A673 (cell line): Measurements from ENCODE around the gene CDKAL1. TPM values are rescaled to one million over a fixed set of nuclear protein-coding genes. Genes with fewer than 3 reads are reported as not detected.
"Not testable (repeated sequence)": the region's sequence is repeated elsewhere in the genome, so short reads cannot be mapped to it uniquely, and the experiment has no call there.

Experiments
- BruUV-seq: library from RNA; stranded (reverse); fragments of 400-500 nt; replicated peaks from 2 replicates; lab custom pipeline; 2021; lab: Mats Ljungman, UMichigan
- CTCF ChIA-PET: fragments of 300-600 bp; sonication (Branson Sonifier 250); formaldehyde crosslinking; loops from one replicate; lab custom pipeline; 2022; ENCODE audit warnings: antibody characterized with exemption; lab: Charles Lee
- POLR2A ChIA-PET: fragments of 300-600 bp; sonication (Branson Sonifier 250); formaldehyde crosslinking; loops from one replicate; lab custom pipeline; 2022; ENCODE audit warnings: antibody characterized with exemption; ENCODE audit not compliant: low non-redundant PET; lab: Charles Lee
- DNase-seq: peaks from one replicate; pipeline ENCODE4 v3.0.0-alpha.2; 2015; ENCODE audit warnings: low spot score
- H3K27ac ChIP-seq: fragments of 200-600 bp; sonication (generic); 2 replicates; pipeline ENCODE4 v1.5.1; 2016; ENCODE audit warnings: mixed run types, low read depth, mild to moderate bottlenecking, mixed read lengths, antibody characterized with exemption, low read length; ENCODE audit not compliant: poor library complexity, severe bottlenecking
- H3K27me3 ChIP-seq: fragments of 200-600 bp; sonication (generic); replicated peaks from 2 replicates; pipeline ENCODE4 v1.6.1; 2017; ENCODE audit warnings: mixed run types, low read depth, mild to moderate bottlenecking, mixed read lengths, antibody characterized with exemption, low read length; ENCODE audit not compliant: insufficient read depth, poor library complexity
- H3K36me3 ChIP-seq: fragments of 200-600 bp; sonication (generic); 2 replicates; pipeline ENCODE4 v1.6.1; 2016; ENCODE audit warnings: mixed run types, mild to moderate bottlenecking, mixed read lengths, antibody characterized with exemption, low read length; ENCODE audit not compliant: insufficient read depth, poor library complexity, severe bottlenecking
- H3K4me1 ChIP-seq: fragments of 200-600 bp; sonication (generic); 2 replicates; pipeline ENCODE4 v1.6.1; 2017; ENCODE audit warnings: mixed run types, mild to moderate bottlenecking, mixed read lengths, antibody characterized with exemption, low read length; ENCODE audit not compliant: insufficient read depth, poor library complexity, severe bottlenecking
- H3K4me3 ChIP-seq: fragments of 200-600 bp; sonication (generic); 2 replicates; pipeline ENCODE4 v1.5.1; 2016; ENCODE audit warnings: low read depth, mixed run types, mild to moderate bottlenecking, mixed read lengths, low read length; ENCODE audit not compliant: poor library complexity, severe bottlenecking
- H3K9me3 ChIP-seq: fragments of 200-600 bp; sonication (generic); 2 replicates; pipeline ENCODE4 v1.6.1; 2016; ENCODE audit warnings: mixed run types, low read depth, mild to moderate bottlenecking, mixed read lengths, antibody characterized with exemption, low read length; ENCODE audit not compliant: poor library complexity, severe bottlenecking
- EZH2 ChIP-seq: fragments of 200-600 bp; sonication (generic); IDR thresholded peaks from 2 replicates; pipeline ENCODE4 v1.6.1; 2017; ENCODE audit warnings: borderline replicate concordance, low read depth, mild to moderate bottlenecking, mixed read lengths, antibody characterized with exemption, low read length; ENCODE audit not compliant: poor library complexity, severe bottlenecking
- intact Hi-C: fragments of 100-400 bp; cut with micrococcal nuclease; formaldehyde crosslinking; loops from one replicate; pipeline ENCODE4 v1.10.0; 2022; ENCODE audit not compliant: unreplicated experiment
- total RNA-seq: library from RNA; stranded (reverse); gene quantifications from 2 replicates; pipeline ENCODE4 v1.2.3, GENCODE V29; 2021
- TF ChIP-seq, protein P1 (sequence below): fragments of 300-800, 200-600 bp; sonication (generic); conservative IDR thresholded peaks from 2 replicates; pipeline ENCODE4 v1.5.1; 2017; ENCODE audit warnings: low read depth, mild to moderate bottlenecking, antibody characterized with exemption, low read length, moderate library complexity, mixed read lengths

CDKAL1 gene
- total RNA-seq, 1 experiment from 2014 or later: 35.5 TPM

GRCh38 chr6:20608905-20609304, 74.6 kb downstream of the CDKAL1 start:
- no peak overlapping the region for H3K27ac ChIP-seq
- no peaks in the 10 kb centered on the region for H3K9me3 ChIP-seq
- BruUV-seq: no TSS peak
- TF ChIP-seq EZH2: no peak
- TF ChIP-seq, protein P1, sequence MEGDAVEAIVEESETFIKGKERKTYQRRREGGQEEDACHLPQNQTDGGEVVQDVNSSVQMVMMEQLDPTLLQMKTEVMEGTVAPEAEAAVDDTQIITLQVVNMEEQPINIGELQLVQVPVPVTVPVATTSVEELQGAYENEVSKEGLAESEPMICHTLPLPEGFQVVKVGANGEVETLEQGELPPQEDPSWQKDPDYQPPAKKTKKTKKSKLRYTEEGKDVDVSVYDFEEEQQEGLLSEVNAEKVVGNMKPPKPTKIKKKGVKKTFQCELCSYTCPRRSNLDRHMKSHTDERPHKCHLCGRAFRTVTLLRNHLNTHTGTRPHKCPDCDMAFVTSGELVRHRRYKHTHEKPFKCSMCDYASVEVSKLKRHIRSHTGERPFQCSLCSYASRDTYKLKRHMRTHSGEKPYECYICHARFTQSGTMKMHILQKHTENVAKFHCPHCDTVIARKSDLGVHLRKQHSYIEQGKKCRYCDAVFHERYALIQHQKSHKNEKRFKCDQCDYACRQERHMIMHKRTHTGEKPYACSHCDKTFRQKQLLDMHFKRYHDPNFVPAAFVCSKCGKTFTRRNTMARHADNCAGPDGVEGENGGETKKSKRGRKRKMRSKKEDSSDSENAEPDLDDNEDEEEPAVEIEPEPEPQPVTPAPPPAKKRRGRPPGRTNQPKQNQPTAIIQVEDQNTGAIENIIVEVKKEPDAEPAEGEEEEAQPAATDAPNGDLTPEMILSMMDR: no peak
- no peak for DNase-seq
- H3K4me3 ChIP-seq: no peak overlapping the region
- intact Hi-C loops: no loop called here
- H3K36me3 ChIP-seq: no peaks in the 10 kb centered on the region
- H3K27me3 ChIP-seq: no peaks in the 10 kb centered on the region
- CTCF ChIA-PET: no interaction called here
- no peaks in the 10 kb centered on the region for H3K4me1 ChIP-seq
- POLR2A ChIA-PET: no interaction called here

- H3K36me3 ChIP-seq, H3K27me3 ChIP-seq, H3K4me1 ChIP-seq, H3K4me3 ChIP-seq, intact Hi-C loops, POLR2A ChIA-PET, H3K27ac ChIP-seq, CTCF ChIA-PET, H3K9me3 ChIP-seq, BruUV-seq, DNase-seq: not testable (repeated sequence)
These were observed 75.7 kb downstream of the CDKAL1 start for GRCh38 chr6:20609924-20610323.

DNA sequence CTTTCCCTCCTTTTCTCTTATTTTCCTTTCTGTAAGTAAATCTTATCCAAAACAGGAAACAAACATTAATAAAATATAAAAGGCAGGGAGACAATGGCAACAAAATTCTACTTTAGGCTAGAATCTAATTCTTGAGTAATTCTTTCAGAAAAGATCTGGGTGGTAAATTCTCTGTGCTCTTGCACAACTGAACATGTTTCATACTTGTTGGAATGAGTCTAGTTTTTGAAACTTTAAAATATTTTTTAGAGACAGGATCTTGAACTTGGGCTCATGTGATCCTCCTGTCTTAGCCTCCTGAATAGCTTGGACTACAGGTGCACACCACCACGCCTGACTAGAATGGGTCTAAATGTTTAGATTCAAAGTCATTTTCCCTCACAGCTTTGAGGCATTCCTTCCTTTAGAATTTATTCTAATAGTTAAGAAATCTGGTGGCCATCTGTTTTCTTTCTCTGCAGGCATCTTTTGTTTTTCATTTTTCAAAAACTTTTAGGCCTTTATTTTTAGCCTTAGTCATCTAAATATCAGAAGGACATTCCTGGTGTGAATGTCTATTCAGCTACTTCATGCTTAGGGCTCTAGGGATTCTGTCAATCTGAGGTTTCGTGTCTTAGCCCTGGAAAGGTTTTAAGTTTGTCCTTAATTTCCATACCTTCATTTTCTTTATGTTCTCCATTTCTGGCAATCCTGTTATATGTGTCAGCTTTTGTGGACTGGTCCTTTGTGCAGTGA, 76.5 kb downstream of the CDKAL1 start:
- no peaks in the 10 kb centered on the region for H3K27me3 ChIP-seq
- H3K27ac ChIP-seq: no peak overlapping the region
- ChIA-PET CTCF (no interaction called here), POLR2A (no interaction called here)
- intact Hi-C loops: no loop called here
- BruUV-seq: no TSS peak
- H3K9me3 ChIP-seq: no peaks in the 10 kb centered on the region
- no peak for TF ChIP-seq EZH2
- TF ChIP-seq, protein P1: no peak
- no peaks in the 10 kb centered on the region for H3K4me1 ChIP-seq
- H3K4me3 ChIP-seq: no peak overlapping the region
- H3K36me3 ChIP-seq: no peaks in the 10 kb centered on the region
- DNase-seq: no peak

- BruUV-seq, H3K4me3 ChIP-seq, H3K36me3 ChIP-seq, H3K27me3 ChIP-seq, POLR2A ChIA-PET, CTCF ChIA-PET, H3K27ac ChIP-seq, H3K9me3 ChIP-seq, DNase-seq, intact Hi-C loops: not testable (repeated sequence)
- H3K4me1 ChIP-seq: peaks cover 16% of the 10 kb centered on the region
These were observed 83.3 kb downstream of the CDKAL1 start for GRCh38 chr6:20617537-20617936.
